Stimulated activated CD8-positive, alpha-beta memory T cell treated with anti-CD3 and anti-CD28 coated beads, Interleukin-4, amount 100 ng/mL, for 24 hours (primary cell): Measurements from ENCODE around the gene ZCCHC14.
"Not testable (repeated sequence)": the region's sequence is repeated elsewhere in the genome, so short reads cannot be mapped to it uniquely, and the experiment has no call there.

Experiments used
- DNase-seq: peaks from one replicate; pipeline ENCODE4 v3.0.0-alpha.2; 2020; ENCODE audit warnings: low read depth

Gene ZCCHC14

GRCh38 chr16:87524407-87524806 is 31.6 kb upstream of the ZCCHC14 start:
- no peak for DNase-seq

- DNase-seq = not testable (repeated sequence)
These were observed 30.8 kb upstream of the ZCCHC14 start for GRCh38 chr16:87523605-87524004.

DNA sequence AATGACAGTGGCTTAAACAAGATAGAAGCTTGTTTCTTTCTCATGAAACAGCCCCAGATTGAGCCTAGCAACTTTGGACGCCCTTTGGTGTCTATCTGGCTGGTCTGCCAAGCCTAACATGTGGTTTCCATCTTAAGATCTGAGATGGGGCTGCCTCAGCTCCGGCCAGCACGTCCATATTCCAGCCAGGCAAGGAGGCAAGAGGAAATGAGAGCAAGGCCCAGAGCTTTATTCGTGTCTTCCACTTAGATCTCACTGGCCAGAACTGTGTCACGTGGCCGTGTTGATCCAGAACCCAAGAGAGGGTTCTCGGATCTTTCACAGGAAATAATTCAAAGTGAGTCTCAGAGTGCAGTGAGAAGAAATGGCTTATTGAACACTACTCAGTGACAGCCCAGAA is 28.9 kb upstream of the ZCCHC14 start:
- DNase-seq = not testable (repeated sequence)

DNA sequence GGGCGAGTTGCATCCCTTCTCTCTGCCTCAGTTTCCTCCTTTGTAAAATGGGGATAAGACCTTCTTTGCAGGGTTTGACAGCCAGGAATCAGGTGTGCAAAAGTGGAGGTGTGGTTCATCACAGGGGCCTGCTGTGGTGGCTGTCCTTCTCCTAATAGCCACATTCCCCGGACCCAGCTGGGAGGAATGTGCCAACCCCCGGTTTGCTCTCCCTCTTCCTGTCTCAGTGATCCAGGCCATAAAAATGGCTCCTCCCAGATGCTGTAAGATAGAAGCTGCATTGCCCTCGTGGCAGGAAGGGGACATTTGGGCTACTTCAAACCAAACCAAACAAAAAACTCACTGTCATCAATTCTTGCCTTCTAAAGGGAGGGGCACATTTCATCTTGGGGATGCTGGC is 26.3 kb upstream of the ZCCHC14 start:
- DNase-seq = not testable (repeated sequence)

DNA sequence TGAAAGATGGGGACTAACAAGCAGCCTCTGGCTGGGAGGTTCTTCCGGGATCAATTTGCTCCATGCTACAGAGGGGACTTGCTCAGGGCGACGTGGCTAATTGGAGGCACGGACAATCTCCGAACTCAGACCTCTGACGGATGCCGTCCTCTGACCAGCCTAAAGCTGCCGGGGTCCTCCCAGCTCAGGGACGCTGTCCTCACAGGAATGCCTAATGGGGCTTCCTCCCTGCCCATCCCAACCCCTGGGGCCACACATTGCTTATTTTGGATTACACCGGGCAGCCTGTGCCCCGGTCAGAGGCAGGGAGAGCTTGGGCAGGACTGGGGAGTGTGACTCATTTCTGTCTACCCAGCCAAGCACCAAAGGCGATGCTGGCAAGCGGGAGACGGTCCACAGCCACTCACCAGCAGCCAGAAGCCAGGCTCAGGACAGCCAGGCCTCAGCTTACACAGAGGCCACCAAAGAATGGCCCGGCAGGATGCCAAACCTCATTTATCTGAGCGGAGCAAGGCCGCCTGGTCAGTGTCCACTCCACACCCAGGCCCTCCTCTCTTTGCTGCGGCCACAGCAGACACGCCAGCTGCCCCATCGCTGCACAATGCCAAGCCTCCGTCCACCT is 25.7 kb upstream of the ZCCHC14 start:
- not testable (repeated sequence) for DNase-seq

DNA sequence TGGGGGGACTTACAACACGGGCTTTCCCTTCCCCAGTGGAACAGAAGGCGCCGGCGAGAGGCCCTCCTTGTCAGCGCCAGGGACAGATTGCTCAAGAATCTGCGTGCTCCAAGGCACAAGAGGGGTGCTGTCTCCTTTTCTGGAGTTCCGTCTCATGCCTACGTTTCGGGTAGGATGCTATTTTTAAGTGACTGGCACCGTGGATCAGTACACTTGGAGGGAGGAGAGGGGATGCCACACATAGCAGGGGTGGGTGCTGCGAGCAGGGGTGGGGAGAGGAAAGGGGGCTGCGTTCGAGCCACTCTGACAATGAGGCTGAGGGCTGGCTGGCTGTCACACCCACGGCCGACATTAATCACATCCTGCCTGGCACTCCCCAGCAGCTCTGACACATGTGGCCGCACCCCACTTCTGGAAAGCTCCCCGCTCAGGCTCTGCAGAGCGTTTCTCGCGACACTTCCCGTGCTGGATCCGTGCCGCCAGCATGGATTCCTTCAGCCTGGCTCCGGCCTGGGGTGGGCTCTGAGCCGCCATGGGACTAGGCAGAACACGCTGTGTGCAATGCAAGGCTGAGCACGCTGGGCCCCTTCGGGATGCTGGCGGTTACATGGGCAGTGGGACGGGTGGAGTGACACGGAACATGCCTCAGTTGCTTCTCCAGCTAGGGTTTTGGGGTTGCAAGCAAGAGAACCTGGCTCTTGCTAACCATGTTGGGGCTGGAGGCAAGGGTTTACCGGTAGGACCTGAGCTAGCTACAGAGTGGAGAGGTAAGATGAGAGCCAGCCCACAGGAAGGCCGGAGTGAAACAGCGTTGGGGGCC is 25.0 kb upstream of the ZCCHC14 start:
- not testable (repeated sequence) for DNase-seq

DNA sequence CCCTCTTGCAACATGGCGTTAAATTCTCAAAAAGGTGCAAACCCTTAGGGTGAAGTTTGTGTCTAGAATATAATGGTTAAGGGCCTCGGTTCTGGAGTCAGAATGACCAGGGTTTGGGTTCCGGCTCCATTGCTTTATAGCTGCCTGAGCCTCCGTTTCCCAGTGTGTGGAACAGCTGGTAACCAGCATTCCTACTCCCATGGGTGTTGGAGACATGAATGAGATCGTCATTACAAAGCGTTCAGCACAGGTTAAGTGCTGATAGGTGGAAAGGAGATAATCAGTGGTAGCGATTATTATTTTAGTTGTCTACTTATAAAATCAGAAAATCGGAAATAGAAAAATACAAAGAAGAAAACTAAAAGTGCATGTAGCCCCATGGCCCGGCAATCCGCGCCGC is 23.5 kb upstream of the ZCCHC14 start:
- DNase-seq = no peak

DNA sequence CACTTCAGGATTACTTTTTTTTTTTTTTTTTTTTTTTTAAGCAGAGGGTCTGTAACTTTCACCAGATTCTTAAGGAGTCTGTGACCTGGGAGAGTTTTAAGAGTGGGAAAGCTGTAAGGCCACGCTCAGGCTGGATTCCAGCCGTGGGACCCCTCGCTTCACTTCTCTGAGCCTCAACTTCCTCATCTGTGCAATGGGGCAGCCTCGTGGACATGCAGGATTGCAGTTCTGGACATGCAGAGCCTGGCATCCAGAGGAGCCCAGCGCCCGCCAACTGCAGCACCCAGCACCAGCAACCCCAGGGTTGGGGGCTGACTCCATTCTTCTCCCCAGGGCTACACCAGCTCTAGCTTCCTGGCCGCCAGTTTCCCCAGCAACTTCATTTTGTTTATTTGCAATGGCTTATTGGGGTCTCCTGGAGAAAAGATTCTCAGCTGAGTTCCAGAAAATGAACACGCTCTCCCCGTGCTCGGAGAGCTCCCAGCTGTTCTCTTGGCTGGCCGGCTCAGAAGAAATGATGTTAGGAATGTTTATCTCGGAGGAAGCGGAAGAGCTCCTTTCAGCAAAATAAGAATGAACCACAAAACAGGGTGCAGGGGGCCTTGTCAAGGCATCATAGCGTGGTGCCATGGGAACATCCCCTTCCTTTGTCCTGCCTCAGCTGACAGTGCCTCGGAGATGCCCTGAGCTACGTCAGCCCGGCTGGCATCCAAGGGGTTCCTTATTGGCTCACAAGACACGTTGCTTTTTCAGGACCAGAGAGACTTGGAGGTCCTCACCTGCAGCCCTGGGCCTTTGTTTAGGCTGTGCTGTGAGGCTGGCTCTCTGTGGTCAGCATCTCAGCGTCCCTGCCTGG is 22.9 kb upstream of the ZCCHC14 start:
- DNase-seq = no peak

- DNase-seq = not testable (repeated sequence)
These were observed 17.0 kb upstream of the ZCCHC14 start for GRCh38 chr16:87509778-87510177.

DNA sequence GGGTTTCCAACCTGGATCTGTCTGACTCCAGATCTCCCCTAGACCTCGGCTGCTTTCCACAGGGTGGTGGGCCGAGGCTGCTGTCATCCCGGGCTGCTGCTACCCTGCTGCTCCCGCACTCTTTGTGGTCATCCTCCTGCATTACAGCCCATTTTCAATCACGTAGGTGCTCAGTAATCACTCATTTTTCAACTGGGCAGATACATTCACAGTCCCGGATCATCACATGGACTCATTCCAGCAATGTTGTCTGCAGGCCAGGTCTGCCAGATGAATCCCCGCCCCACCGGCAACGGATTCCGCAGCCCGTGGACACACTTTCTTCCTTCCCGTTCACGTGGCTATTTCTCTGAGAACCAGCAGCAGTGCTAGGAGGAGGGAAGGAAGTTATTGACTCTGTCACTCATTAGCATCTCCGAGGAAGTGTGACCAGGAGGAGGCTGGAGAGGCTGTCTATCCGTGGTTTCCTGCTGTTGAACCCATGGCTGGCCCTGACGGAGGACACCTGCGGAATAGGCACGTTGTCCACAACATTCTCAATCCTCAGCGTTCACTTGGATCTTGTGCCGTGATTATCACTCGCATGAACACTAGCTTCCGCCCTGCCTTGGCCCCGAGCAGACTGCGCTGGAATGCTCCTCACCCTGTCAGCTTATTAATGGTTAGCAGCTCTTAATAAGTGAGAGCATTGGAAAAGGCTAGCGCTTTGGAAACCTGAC is 14.7 kb upstream of the ZCCHC14 start:
- DNase-seq = no peak

GRCh38 chr16:87506423-87507350 is 13.9 kb upstream of the ZCCHC14 start:
- no peak for DNase-seq

DNA sequence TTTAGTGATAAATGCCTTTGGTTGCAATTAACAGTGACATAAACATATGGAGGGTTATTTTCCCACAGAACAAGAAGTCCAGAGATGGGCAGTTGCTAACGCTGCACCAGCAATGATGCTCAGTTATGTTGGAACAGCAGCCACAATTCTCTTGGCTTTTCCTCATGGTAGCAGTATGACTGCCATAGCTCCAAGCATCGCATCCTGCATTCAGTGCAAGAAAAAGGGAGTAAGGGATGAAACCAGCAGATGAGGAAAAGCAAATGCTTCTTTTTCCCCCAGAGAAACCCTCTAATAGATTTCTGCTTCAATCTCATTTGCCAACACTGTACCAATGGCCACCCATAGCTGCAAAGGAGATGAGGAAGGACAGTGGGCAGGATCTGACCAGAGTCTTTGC is 13.0 kb upstream of the ZCCHC14 start:
- no peak for DNase-seq

DNA sequence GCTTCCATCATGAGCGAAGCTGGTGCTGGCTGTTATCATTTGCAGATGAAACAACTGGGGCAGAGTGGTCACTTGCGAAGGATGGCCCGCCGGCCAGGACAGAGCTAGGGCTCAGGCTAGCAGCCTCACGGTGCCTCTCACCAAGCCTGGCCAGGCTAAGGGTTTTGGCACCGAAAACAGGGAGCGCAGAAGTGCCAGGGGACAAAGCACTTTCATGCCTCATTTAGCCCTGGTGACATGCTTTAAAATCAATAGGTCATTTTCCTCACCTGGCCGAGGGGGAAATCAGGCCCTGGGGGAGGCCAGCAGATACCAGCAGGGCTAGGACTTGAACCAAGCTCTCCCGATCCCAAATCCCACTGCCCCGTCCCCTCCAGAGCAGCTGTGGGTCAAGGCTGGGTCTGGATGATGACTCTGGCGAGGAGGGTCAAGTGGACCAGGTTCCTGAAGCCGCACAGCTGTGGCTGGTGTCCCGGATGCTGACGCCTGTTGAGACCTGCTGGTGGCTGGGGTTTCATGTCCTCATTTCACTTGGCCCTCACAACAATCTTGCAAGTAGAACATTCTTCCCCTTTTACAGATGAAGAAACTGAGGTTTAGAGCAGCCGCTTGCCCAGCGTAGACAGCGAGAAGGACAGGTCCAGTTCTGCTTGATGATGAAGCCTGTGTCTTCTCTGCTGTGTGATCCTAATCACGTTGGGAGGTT is 10.6 kb upstream of the ZCCHC14 start:
- not testable (repeated sequence) for DNase-seq

DNA sequence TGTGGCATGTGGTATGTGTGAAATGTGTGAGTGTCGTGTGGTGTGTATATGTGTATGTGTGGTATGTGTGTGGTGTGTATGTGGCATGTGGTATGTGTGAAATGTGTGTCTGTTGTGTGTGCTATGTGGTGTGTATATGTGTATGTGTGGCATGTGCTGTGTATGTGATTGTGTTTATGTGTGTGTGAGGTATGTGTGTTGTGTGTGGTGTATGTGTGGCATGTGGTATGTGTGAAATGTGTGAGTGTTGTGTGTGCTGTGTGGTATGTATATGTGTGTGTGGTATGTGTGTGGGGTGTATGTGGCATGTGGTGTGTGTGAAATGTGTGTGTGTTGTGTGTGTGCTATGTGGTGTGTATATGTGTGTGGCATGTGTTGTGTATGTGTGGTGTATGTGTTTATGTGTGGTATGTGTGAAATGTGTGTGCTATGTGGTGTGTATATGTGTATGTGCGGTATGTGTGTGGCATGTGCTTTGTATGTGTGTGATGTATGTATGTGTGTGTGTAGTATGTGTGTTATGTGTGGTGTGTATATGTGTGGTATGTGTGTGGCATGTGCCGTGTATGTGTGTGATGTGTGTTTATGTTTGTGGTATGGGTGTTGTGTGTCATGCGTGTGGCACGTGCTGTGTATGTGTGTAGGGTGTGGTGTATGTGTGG is 9.6 kb upstream of the ZCCHC14 start:
- no peak for DNase-seq

GRCh38 chr16:87501117-87501516 is 8.3 kb upstream of the ZCCHC14 start:
- DNase-seq = no peak

DNA sequence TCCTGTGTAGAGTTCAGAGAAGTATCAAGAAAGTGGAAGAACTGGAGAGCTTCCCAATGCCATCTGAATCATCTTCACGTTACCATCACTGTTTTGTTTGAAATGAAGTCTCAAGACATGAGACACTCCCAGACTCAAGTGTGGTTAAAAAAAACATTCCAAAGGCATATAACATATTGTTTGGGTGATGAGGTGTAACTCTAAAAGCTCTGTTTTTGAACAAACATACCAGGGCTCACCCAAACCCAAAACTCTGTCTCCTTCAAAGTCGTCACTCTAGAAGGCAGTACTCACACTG is 6.3 kb upstream of the ZCCHC14 start:
- no peak for DNase-seq

DNA sequence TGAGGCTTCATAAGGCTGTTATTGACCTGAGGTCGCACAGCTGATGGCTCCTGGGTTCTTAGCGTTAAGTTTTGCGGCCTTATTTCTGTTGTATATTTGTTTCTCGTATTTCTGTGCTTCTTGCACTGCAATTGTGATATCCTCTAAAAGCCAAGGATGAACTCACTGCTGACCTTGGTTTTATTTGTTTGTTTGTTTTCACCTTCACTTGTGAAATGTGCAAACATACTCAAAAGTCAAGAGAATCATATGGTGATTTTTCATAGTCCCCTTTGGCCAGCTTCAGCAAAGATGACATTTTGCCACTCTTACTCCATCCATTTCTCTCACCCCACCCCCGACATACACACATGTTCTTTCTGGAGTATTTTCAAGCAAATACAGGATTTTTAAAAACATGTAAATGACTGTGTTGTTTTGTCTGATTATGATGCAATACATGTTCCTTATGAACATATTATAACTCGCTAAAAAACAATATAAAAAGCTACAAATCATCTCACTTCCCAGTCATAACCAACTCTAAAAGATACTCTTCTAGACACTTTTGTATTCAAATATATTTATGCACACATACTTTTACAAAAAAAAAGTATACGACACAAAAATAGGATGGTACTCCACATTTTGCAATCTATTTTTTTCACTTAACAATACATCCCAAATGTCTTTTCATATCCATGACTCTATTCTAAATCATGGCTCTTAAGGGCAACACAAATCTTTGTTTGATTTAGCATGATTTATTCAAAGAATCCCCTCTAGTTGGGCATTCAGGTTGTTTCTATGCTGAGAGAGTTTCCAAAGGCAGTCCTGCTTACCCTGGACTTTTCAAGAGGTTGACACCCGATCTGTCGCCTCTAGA is 5.7 kb upstream of the ZCCHC14 start:
- DNase-seq = no peak

DNA sequence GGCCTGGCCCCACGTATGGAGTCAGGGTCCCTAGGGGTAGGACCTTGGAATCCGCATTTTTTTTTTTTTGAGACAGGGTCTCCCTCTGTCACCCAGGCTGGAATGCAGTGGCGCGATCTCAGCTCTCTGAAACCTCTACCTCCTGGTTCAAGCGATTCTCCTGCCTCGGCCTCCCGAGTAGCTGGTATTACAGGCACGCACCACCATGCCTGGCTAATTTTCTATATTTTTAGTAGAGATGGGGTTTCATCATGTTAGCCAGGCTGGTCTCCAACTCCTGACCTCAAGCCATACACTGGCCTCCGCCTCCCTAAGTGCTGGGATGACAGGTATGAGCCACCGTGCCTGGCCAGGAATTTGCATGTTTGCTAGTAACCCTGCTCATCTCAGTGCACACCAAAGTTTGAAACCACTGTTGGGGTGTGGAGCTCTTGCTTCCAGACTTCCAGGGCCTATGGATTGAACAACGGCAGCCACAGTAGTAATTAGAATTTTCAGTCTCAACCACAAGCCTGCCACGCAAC is 5.0 kb upstream of the ZCCHC14 start:
- not testable (repeated sequence) for DNase-seq
